Ishikawa (cell line): Measurements from ENCODE around the gene HERC2.

Experiments
- CEBPB ChIP-seq: IDR thresholded peaks from 2 replicates; pipeline ENCODE4 v1.6.1; 2012
- EP300 ChIP-seq: IDR thresholded peaks from 2 replicates; pipeline ENCODE4 v1.6.1; 2012; ENCODE audit warnings: borderline replicate concordance
- TAF1 ChIP-seq: IDR thresholded peaks from 2 replicates; pipeline ENCODE4 v1.6.1; 2012; ENCODE audit warnings: low read depth, mild to moderate bottlenecking
- YY1 ChIP-seq: IDR thresholded peaks from 2 replicates; pipeline ENCODE4 v1.6.1; 2012; ENCODE audit warnings: low read depth
- TF ChIP-seq, protein P1 (sequence below): IDR thresholded peaks from 2 replicates; pipeline ENCODE4 v1.6.1; 2012
- TF ChIP-seq, protein P2 (sequence below): IDR thresholded peaks from 2 replicates; pipeline ENCODE4 v1.6.1; 2012; ENCODE audit warnings: low read depth, mild to moderate bottlenecking

DNA sequence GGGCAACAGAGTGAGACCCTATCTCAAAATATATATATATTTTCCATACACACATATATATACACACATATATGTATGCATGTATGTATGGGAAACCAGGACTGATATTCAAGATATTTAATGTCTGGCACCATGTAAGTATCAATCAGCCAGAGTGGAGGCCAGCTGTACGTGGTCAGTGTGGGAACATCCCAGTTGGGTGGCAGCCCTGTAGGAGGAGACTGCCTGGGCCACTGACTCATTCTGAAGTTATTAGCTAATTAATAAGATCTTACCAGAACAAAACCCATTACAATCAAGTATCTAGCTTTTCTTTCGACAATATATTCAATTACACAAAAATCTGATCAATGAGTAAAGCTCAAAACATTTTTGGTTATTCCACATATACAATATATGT lies 137.8 kb downstream of the HERC2 start:
- TF ChIP-seq TAF1 (no peak), CEBPB (no peak), EP300 (no peak), YY1 (no peak)
- TF ChIP-seq, protein P1, sequence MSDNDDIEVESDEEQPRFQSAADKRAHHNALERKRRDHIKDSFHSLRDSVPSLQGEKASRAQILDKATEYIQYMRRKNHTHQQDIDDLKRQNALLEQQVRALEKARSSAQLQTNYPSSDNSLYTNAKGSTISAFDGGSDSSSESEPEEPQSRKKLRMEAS, result no peak
- TF ChIP-seq, protein P2, sequence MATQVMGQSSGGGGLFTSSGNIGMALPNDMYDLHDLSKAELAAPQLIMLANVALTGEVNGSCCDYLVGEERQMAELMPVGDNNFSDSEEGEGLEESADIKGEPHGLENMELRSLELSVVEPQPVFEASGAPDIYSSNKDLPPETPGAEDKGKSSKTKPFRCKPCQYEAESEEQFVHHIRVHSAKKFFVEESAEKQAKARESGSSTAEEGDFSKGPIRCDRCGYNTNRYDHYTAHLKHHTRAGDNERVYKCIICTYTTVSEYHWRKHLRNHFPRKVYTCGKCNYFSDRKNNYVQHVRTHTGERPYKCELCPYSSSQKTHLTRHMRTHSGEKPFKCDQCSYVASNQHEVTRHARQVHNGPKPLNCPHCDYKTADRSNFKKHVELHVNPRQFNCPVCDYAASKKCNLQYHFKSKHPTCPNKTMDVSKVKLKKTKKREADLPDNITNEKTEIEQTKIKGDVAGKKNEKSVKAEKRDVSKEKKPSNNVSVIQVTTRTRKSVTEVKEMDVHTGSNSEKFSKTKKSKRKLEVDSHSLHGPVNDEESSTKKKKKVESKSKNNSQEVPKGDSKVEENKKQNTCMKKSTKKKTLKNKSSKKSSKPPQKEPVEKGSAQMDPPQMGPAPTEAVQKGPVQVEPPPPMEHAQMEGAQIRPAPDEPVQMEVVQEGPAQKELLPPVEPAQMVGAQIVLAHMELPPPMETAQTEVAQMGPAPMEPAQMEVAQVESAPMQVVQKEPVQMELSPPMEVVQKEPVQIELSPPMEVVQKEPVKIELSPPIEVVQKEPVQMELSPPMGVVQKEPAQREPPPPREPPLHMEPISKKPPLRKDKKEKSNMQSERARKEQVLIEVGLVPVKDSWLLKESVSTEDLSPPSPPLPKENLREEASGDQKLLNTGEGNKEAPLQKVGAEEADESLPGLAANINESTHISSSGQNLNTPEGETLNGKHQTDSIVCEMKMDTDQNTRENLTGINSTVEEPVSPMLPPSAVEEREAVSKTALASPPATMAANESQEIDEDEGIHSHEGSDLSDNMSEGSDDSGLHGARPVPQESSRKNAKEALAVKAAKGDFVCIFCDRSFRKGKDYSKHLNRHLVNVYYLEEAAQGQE, result no peak
